HL-60 (cell line): Measurements from ENCODE around the gene REEP3.

Experiments used
- DNase-seq, 2 experiments: peaks; one replicate each; pipeline ENCODE4 v3.0.0-alpha.2; 2010 to 2020; ENCODE audit warnings: low read depth in 1 of 2, low spot score in 1 of 2
- H3K27ac ChIP-seq: fragments of 250-450 bp; sonication (Bioruptor Pico); replicated peaks from 2 replicates; pipeline ENCODE4 v1.5.1; 2020; ENCODE audit warnings: mild to moderate bottlenecking, moderate library complexity
- H3K27me3 ChIP-seq: fragments of 250-450 bp; sonication (Bioruptor Pico); 2 replicates; pipeline ENCODE4 v1.5.1; 2021; ENCODE audit warnings: mild to moderate bottlenecking, moderate library complexity; ENCODE audit not compliant: insufficient read depth, poor library complexity, severe bottlenecking
- H3K4me3 ChIP-seq: replicated peaks from 2 replicates; pipeline ENCODE4 v1.5.1; 2011; ENCODE audit warnings: mild to moderate bottlenecking, control low read depth, low read length; ENCODE audit not compliant: insufficient read depth
- GABPA ChIP-seq: IDR thresholded peaks from 2 replicates; pipeline ENCODE4 v1.6.1; 2012; ENCODE audit warnings: low read depth
- POLR2AphosphoS5 ChIP-seq: IDR thresholded peaks from 2 replicates; pipeline ENCODE4 v1.6.1; 2012; ENCODE audit warnings: low read depth
- REST ChIP-seq: IDR thresholded peaks from 2 replicates; pipeline ENCODE4 v1.6.1; 2012; ENCODE audit warnings: low read depth; ENCODE audit not compliant: insufficient replicate concordance
- SPI1 ChIP-seq: IDR thresholded peaks from 2 replicates; pipeline ENCODE4 v1.6.1; 2012; ENCODE audit warnings: low read depth, mild to moderate bottlenecking, borderline replicate concordance
- TF ChIP-seq, protein P1 (sequence below): IDR thresholded peaks from one replicate; pipeline ENCODE4 v1.5.1; 2011; ENCODE audit warnings: low read length, control low read depth, inconsistent platforms; ENCODE audit not compliant: insufficient read depth

The REEP3 gene

GRCh38 chr10:63585041-63585440, 63.8 kb downstream of the REEP3 start:
- H3K4me3 ChIP-seq = no peak overlapping the region
- no peak overlapping the region for H3K27ac ChIP-seq
- no peak for DNase-seq
- TF ChIP-seq POLR2AphosphoS5 (no peak), REST (no peak), GABPA (no peak), SPI1 (no peak)
- TF ChIP-seq, protein P1, sequence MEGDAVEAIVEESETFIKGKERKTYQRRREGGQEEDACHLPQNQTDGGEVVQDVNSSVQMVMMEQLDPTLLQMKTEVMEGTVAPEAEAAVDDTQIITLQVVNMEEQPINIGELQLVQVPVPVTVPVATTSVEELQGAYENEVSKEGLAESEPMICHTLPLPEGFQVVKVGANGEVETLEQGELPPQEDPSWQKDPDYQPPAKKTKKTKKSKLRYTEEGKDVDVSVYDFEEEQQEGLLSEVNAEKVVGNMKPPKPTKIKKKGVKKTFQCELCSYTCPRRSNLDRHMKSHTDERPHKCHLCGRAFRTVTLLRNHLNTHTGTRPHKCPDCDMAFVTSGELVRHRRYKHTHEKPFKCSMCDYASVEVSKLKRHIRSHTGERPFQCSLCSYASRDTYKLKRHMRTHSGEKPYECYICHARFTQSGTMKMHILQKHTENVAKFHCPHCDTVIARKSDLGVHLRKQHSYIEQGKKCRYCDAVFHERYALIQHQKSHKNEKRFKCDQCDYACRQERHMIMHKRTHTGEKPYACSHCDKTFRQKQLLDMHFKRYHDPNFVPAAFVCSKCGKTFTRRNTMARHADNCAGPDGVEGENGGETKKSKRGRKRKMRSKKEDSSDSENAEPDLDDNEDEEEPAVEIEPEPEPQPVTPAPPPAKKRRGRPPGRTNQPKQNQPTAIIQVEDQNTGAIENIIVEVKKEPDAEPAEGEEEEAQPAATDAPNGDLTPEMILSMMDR = no peak
- H3K27me3 ChIP-seq = no peaks in the 10 kb centered on the region

GRCh38 chr10:63586043-63586442, 64.8 kb downstream of the REEP3 start:
- Histone ChIP-seq H3K27ac (no peak overlapping the region), H3K27me3 (no peaks in the 10 kb centered on the region), H3K4me3 (no peak overlapping the region)
- DNase-seq = no peak
- TF ChIP-seq, protein P1 = no peak
- TF ChIP-seq SPI1 = no peak

- H3K4me3 ChIP-seq = no peak overlapping the region
- H3K27ac ChIP-seq = no peak overlapping the region
- no peak for DNase-seq
- no peaks in the 10 kb centered on the region for H3K27me3 ChIP-seq
- TF ChIP-seq POLR2AphosphoS5 (no peak), SPI1 (no peak), REST (no peak), GABPA (no peak)
- TF ChIP-seq, protein P1 = no peak
These were observed 66.0 kb downstream of the REEP3 start for GRCh38 chr10:63587191-63587590.

DNA sequence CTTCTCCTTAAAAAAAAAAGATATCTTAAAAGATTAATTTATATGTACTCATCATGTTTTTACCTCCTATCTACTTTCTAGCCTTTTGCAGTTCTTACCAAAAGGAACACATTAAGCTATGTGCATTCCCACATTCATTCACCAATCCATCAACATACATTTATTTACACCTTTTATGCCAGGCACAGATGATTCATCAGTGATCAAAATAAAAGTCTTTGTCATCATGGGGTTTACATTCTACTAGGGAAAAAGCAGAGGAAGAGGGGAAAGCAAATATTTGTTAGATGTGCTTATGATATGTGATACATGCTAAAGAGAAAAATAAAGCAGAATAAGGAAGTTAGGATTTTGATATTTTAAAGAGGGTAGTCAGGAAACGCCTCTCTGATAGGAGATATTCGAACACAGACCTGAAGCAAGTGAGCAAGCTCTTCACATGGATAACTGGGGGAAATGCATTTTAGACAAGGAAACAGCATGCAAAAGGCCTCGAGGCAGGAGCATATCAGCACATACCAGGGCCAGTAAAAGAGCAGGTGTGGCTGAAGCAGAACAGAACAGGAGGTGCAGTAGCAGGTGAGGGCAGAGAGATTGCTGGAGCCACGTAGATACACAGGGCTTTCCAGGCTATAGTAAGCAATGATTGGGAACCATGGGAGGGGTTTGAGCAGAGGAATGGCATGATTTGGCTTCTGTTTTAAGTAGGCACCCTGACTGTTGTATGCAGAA, 67.4 kb downstream of the REEP3 start:
- TF ChIP-seq POLR2AphosphoS5 = no peak
- no peak for TF ChIP-seq SPI1
- no peak for TF ChIP-seq GABPA
- TF ChIP-seq, protein P1 = no peak
- no peak for TF ChIP-seq REST
- Histone ChIP-seq H3K27me3 (no peaks in the 10 kb centered on the region), H3K27ac (no peak overlapping the region), H3K4me3 (no peak overlapping the region)
- DNase-seq = no peak
